ENCODE data around the gene CD79A. TPM values are rescaled to one million over a fixed set of nuclear protein-coding genes. Genes with fewer than 3 reads are reported as not detected.

The CD79A gene
- total RNA-seq, 1 donor from 2014 or later: 0.84 TPM

GRCh38 chr19:41879670-41880328 is 2.7 kb downstream of the CD79A start:
- intact Hi-C loops (cut with micrococcal nuclease): no loop called here
- no peak for DNase-seq (ENCODE audit: low spot score)
- peaks cover 18% of the 10 kb centered on the region for H3K36me3 Mint-ChIP-seq (ENCODE audit: low read depth)
- H3K4me1 Mint-ChIP-seq (ENCODE audit: low read depth): peaks cover 40% of the 10 kb centered on the region
- H3K9me3 Mint-ChIP-seq: no peaks in the 10 kb centered on the region
- H3K4me3 Mint-ChIP-seq (ENCODE audit: low read depth): peak overlapping the region; percentile 44
- H3K27me3 Mint-ChIP-seq (ENCODE audit: low read depth): no peaks in the 10 kb centered on the region
- H3K27ac Mint-ChIP-seq: peak overlapping the region; percentile 57

- Mint-ChIP-seq H3K27ac (peak overlapping the region; percentile 57), H3K4me3 (ENCODE audit: low read depth) (peak overlapping the region; percentile 44), H3K36me3 (ENCODE audit: low read depth) (peaks cover 23% of the 10 kb centered on the region), H3K27me3 (ENCODE audit: low read depth) (no peaks in the 10 kb centered on the region), H3K9me3 (no peaks in the 10 kb centered on the region), H3K4me1 (ENCODE audit: low read depth) (peaks cover 43% of the 10 kb centered on the region)
- intact Hi-C loops (cut with micrococcal nuclease): no loop called here
- no peak for DNase-seq (ENCODE audit: low spot score)
These were observed 3.2 kb downstream of the CD79A start for GRCh38 chr19:41880329-41880708.

GRCh38 chr19:41882568-41883462 is 5.7 kb downstream of the CD79A start, which contains the start of gene ARHGEF1:
Gene ARHGEF1 (plus strand): TSS chr19:41883184. CDS start chr19:41888083, 4,899 bp downstream.
- Mint-ChIP-seq H3K36me3 (ENCODE audit: low read depth) (peaks cover 39% of the 10 kb centered on the region), H3K4me1 (ENCODE audit: low read depth) (peaks cover 39% of the 10 kb centered on the region), H3K9me3 (no peaks in the 10 kb centered on the region), H3K27me3 (ENCODE audit: low read depth) (no peaks in the 10 kb centered on the region), H3K4me3 (ENCODE audit: low read depth) (peak within 1 kb of the TSS; percentile 100), H3K27ac (peak within 1 kb of the TSS; percentile 99)
- intact Hi-C loops (cut with micrococcal nuclease): no loop called here
- peak; percentile 53 for DNase-seq (ENCODE audit: low spot score)

- Mint-ChIP-seq H3K27ac (peak overlapping the region; percentile 94), H3K27me3 (ENCODE audit: low read depth) (no peaks in the 10 kb centered on the region), H3K4me3 (ENCODE audit: low read depth) (peak overlapping the region; percentile 81), H3K9me3 (no peaks in the 10 kb centered on the region), H3K36me3 (ENCODE audit: low read depth) (peaks cover 45% of the 10 kb centered on the region), H3K4me1 (ENCODE audit: low read depth) (peaks cover 40% of the 10 kb centered on the region)
- intact Hi-C loops (cut with micrococcal nuclease): no loop called here
- DNase-seq (ENCODE audit: low spot score): no peak
These were observed 6.4 kb downstream of the CD79A start for GRCh38 chr19:41883463-41883820.

- Mint-ChIP-seq H3K27ac (peak overlapping the region; percentile 94), H3K9me3 (no peaks in the 10 kb centered on the region), H3K4me3 (ENCODE audit: low read depth) (peak overlapping the region; percentile 81), H3K4me1 (ENCODE audit: low read depth) (peaks cover 45% of the 10 kb centered on the region), H3K27me3 (ENCODE audit: low read depth) (no peaks in the 10 kb centered on the region), H3K36me3 (ENCODE audit: low read depth) (peaks cover 50% of the 10 kb centered on the region)
- intact Hi-C loops (cut with micrococcal nuclease): loop anchor here (1.0 kb wide), 3 partner anchors 9 to 24 kb away; partner anchors contain the start of gene RPS19
- DNase-seq (ENCODE audit: low spot score): peak; percentile 90
These were observed 7.0 kb downstream of the CD79A start for GRCh38 chr19:41883821-41884733.

- peaks cover 53% of the 10 kb centered on the region for H3K4me1 Mint-ChIP-seq (ENCODE audit: low read depth)
- intact Hi-C loops (cut with micrococcal nuclease): loop anchor here (1.0 to 2.0 kb wide), 2 partner anchors 42 to 58 kb away; partner anchors contain the start of gene ERFL
- H3K36me3 Mint-ChIP-seq (ENCODE audit: low read depth): peaks cover 68% of the 10 kb centered on the region
- peak; percentile 67 for DNase-seq (ENCODE audit: low spot score)
- no peaks in the 10 kb centered on the region for H3K27me3 Mint-ChIP-seq (ENCODE audit: low read depth)
- peak overlapping the region; percentile 81 for H3K4me3 Mint-ChIP-seq (ENCODE audit: low read depth)
- H3K9me3 Mint-ChIP-seq: no peaks in the 10 kb centered on the region
- H3K27ac Mint-ChIP-seq: peak overlapping the region; percentile 86
These were observed 10.0 kb downstream of the CD79A start for GRCh38 chr19:41886761-41887710.

GRCh38 chr19:41887711-41888382 is 10.8 kb downstream of the CD79A start:
- peak; percentile 66 for DNase-seq (ENCODE audit: low spot score)
- Mint-ChIP-seq H3K4me3 (ENCODE audit: low read depth) (peak overlapping the region; percentile 81), H3K27ac (peak overlapping the region; percentile 86), H3K9me3 (no peaks in the 10 kb centered on the region), H3K27me3 (ENCODE audit: low read depth) (no peaks in the 10 kb centered on the region), H3K4me1 (ENCODE audit: low read depth) (peaks cover 48% of the 10 kb centered on the region), H3K36me3 (ENCODE audit: low read depth) (peaks cover 63% of the 10 kb centered on the region)
- intact Hi-C loops (cut with micrococcal nuclease): loop anchor here (1.0 to 2.0 kb wide), 2 partner anchors 41 to 57 kb away; partner anchors contain the start of gene ERFL

GRCh38 chr19:41888926-41889325 is 11.8 kb downstream of the CD79A start:
- intact Hi-C loops (cut with micrococcal nuclease): no loop called here
- no peaks in the 10 kb centered on the region for H3K27me3 Mint-ChIP-seq (ENCODE audit: low read depth)
- H3K4me1 Mint-ChIP-seq (ENCODE audit: low read depth): peaks cover 50% of the 10 kb centered on the region
- no peak overlapping the region for H3K4me3 Mint-ChIP-seq (ENCODE audit: low read depth)
- H3K9me3 Mint-ChIP-seq: no peaks in the 10 kb centered on the region
- peak overlapping the region; percentile 67 for H3K27ac Mint-ChIP-seq
- H3K36me3 Mint-ChIP-seq (ENCODE audit: low read depth): peaks cover 62% of the 10 kb centered on the region
- DNase-seq (ENCODE audit: low spot score): no peak

GRCh38 chr19:41889896-41890295 is 12.8 kb downstream of the CD79A start:
- Mint-ChIP-seq H3K36me3 (ENCODE audit: low read depth) (peaks cover 62% of the 10 kb centered on the region), H3K4me3 (ENCODE audit: low read depth) (no peak overlapping the region), H3K4me1 (ENCODE audit: low read depth) (peaks cover 48% of the 10 kb centered on the region), H3K27me3 (ENCODE audit: low read depth) (no peaks in the 10 kb centered on the region), H3K27ac (peak overlapping the region; percentile 34), H3K9me3 (no peaks in the 10 kb centered on the region)
- DNase-seq (ENCODE audit: low spot score): no peak
- intact Hi-C loops (cut with micrococcal nuclease): no loop called here

- no peak for DNase-seq (ENCODE audit: low spot score)
- no peaks in the 10 kb centered on the region for H3K9me3 Mint-ChIP-seq
- H3K4me3 Mint-ChIP-seq (ENCODE audit: low read depth): no peak overlapping the region
- intact Hi-C loops (cut with micrococcal nuclease): no loop called here
- H3K27me3 Mint-ChIP-seq (ENCODE audit: low read depth): no peaks in the 10 kb centered on the region
- no peak overlapping the region for H3K27ac Mint-ChIP-seq
- peaks cover 60% of the 10 kb centered on the region for H3K36me3 Mint-ChIP-seq (ENCODE audit: low read depth)
- H3K4me1 Mint-ChIP-seq (ENCODE audit: low read depth): peaks cover 46% of the 10 kb centered on the region
These were observed 13.9 kb downstream of the CD79A start for GRCh38 chr19:41890936-41891335.

Data from activated T-helper 2 cell treated with anti-CD3 and anti-CD28 coated beads, Interferon-gamma antibody, Interleukin-2, Interleukin-4, amounts not matched to agents 10 μg/mL and 5 μg/mL and 100 μg/mL, durations not matched to agents 14 hours and 24 hours and 36 hours (primary cell).